ENCODE measurements around the gene ABLIM2. TPM values are rescaled to one million over a fixed set of nuclear protein-coding genes. Genes with fewer than 3 reads are reported as not detected.

Gene ABLIM2
- polyA plus RNA-seq, 3 donors, result 0.21 TPM; not detected in 2

GRCh38 chr4:8160572-8160971 lies 2.0 kb upstream of the ABLIM2 start:
- Histone ChIP-seq H2AFZ (ENCODE audit: insufficient read depth, low read depth, low read length, poor library complexity, severe bottlenecking) (no peak overlapping the region), H3K36me3 (replicated peaks in 1 of 2; ENCODE audit: control insufficient read depth in 1 of 2, insufficient read depth in 2 of 2, low read length in 2 of 2) (no peaks in the 10 kb centered on the region), H3K27me3 (ENCODE audit: control insufficient read depth in 2 of 2, insufficient read depth in 2 of 2, low read length in 2 of 2) (peaks cover 18 to 29% of the 10 kb centered on the region in 2 donors), H3K27ac (ENCODE audit: low read depth in 1 of 2, low read length in 2 of 2) (no peak overlapping the region), H3K9ac (ENCODE audit: insufficient read depth, low read length, poor library complexity, severe bottlenecking) (no peak overlapping the region), H3K4me1 (ENCODE audit: control insufficient read depth in 1 of 2, insufficient read depth in 2 of 2, low read length in 2 of 2) (peaks cover 18 to 28% of the 10 kb centered on the region in 2 donors), H3K9me3 (replicated peaks in 1 of 2; ENCODE audit: control insufficient read depth in 1 of 2, insufficient read depth in 1 of 2, low read length in 2 of 2) (peaks cover 3 to 8% of the 10 kb centered on the region in 2 donors), H4K20me1 (ENCODE audit: insufficient read depth, low read length) (no peaks in the 10 kb centered on the region), H3K4me2 (replicated peaks; ENCODE audit: extremely low read depth, low read length, poor library complexity, severe bottlenecking) (no peak overlapping the region), H3K79me2 (ENCODE audit: insufficient read depth, low read length) (no peaks in the 10 kb centered on the region), H3K4me3 (replicated peaks in 1 of 3; ENCODE audit: low read depth in 2 of 3, low read length in 3 of 3) (no peak overlapping the region)
- no peak for DNase-seq
- H3K27ac Mint-ChIP-seq, result no peak overlapping the region
- H3K9me3 Mint-ChIP-seq, result peaks cover 0 to 13% (median 3%) of the 10 kb centered on the region in 7 donors
- peaks cover 18% of the 10 kb centered on the region for H3K4me1 Mint-ChIP-seq
- no peak for TF ChIP-seq CTCF (IDR thresholded peaks at IDR 0.05)
- intact Hi-C loops (cut with micrococcal nuclease), result no loop called here
- peaks cover 0 to 3% of the 10 kb centered on the region in 2 donors for H3K36me3 Mint-ChIP-seq
- H3K27me3 Mint-ChIP-seq (ENCODE audit: low read depth in 3 of 3), result peaks cover 35 to 65% (median 47%) of the 10 kb centered on the region in 3 donors
- 100% methylated on average over 1 of the region's 3 CpGs for WGBS (ENCODE audit: insufficient coverage)
- peak overlapping the region in 1 of 2 donors; percentile 21 for H3K4me3 Mint-ChIP-seq

- no peaks in the 10 kb centered on the region for H3K79me2 ChIP-seq (ENCODE audit: insufficient read depth, low read length)
- TF ChIP-seq CTCF (IDR thresholded peaks at IDR 0.05), result no peak
- peaks cover 18 to 28% of the 10 kb centered on the region in 2 donors for H3K4me1 ChIP-seq (ENCODE audit: control insufficient read depth in 1 of 2, insufficient read depth in 2 of 2, low read length in 2 of 2)
- Mint-ChIP-seq H3K36me3 (peaks cover 0 to 3% of the 10 kb centered on the region in 2 donors), H3K4me3 (peak overlapping the region in 1 of 2 donors; percentile 100), H3K9me3 (peaks cover 0 to 13% (median 3%) of the 10 kb centered on the region in 7 donors), H3K27me3 (ENCODE audit: low read depth in 3 of 3) (peaks cover 35 to 68% (median 50%) of the 10 kb centered on the region in 3 donors), H3K27ac (no peak overlapping the region), H3K4me1 (peaks cover 18% of the 10 kb centered on the region)
- H3K27me3 ChIP-seq (ENCODE audit: control insufficient read depth in 2 of 2, insufficient read depth in 2 of 2, low read length in 2 of 2), result peaks cover 18 to 33% of the 10 kb centered on the region in 2 donors
- no peak overlapping the region for H3K4me2 ChIP-seq (replicated peaks; ENCODE audit: extremely low read depth, low read length, poor library complexity, severe bottlenecking)
- no peak for DNase-seq
- H3K36me3 ChIP-seq (replicated peaks in 1 of 2; ENCODE audit: control insufficient read depth in 1 of 2, insufficient read depth in 2 of 2, low read length in 2 of 2), result no peaks in the 10 kb centered on the region
- H2AFZ ChIP-seq (ENCODE audit: insufficient read depth, low read depth, low read length, poor library complexity, severe bottlenecking), result no peak overlapping the region
- H4K20me1 ChIP-seq (ENCODE audit: insufficient read depth, low read length), result no peaks in the 10 kb centered on the region
- H3K9ac ChIP-seq (ENCODE audit: insufficient read depth, low read length, poor library complexity, severe bottlenecking), result no peak overlapping the region
- H3K4me3 ChIP-seq (replicated peaks in 1 of 3; ENCODE audit: low read depth in 2 of 3, low read length in 3 of 3), result peak overlapping the region in 1 of 3 experiments; percentile 96
- no peak overlapping the region for H3K27ac ChIP-seq (ENCODE audit: low read depth in 1 of 2, low read length in 2 of 2)
- WGBS (ENCODE audit: insufficient coverage), result 92% methylated on average over 2 of the region's 4 CpGs
- peaks cover 3 to 8% of the 10 kb centered on the region in 2 donors for H3K9me3 ChIP-seq (replicated peaks in 1 of 2; ENCODE audit: control insufficient read depth in 1 of 2, insufficient read depth in 1 of 2, low read length in 2 of 2)
- intact Hi-C loops (cut with micrococcal nuclease), result no loop called here
Observed at GRCh38 chr4:8160233-8160560, 1.6 kb upstream of the ABLIM2 start.
